BJ (cell line): Measurements from ENCODE around the gene GPR62. TPM values are rescaled to one million over a fixed set of nuclear protein-coding genes. Genes with fewer than 3 reads are reported as not detected.

ENCODE experiments used
- CTCF ChIA-PET: fragments of 350-600 bp; formaldehyde crosslinking; extraction: SDS; loops from one replicate; lab custom pipeline; 2021; ENCODE audit warnings: antibody characterized with exemption, inconsistent platforms; lab: Yijun Ruan, JAX
- POLR2A ChIA-PET: fragments of 300-600 bp; sonication (Branson Sonifier 250); formaldehyde crosslinking; extraction: SDS; loops from one replicate; lab custom pipeline; 2021; ENCODE audit warnings: antibody characterized with exemption; lab: Charles Lee
- DNase-seq: peaks from one replicate; pipeline ENCODE4 v3.0.0-alpha.2; 2011; ENCODE audit warnings: low read depth
- H3K27me3 ChIP-seq: 2 replicates; pipeline ENCODE4 v1.6.0; 2011; ENCODE audit warnings: low read length; ENCODE audit not compliant: control insufficient read depth, insufficient read depth
- H3K36me3 ChIP-seq: 2 replicates; pipeline ENCODE4 v1.5.1; 2011; ENCODE audit warnings: low read length; ENCODE audit not compliant: control insufficient read depth, insufficient read depth
- H3K4me3 ChIP-seq: 2 replicates; pipeline ENCODE4 v1.5.1; 2011; ENCODE audit warnings: low read depth, mild to moderate bottlenecking, control low read depth, low read length
- polyA plus RNA-seq: library from polyadenylated mRNA; depleted of rRNA; stranded (reverse); fragments of >200 nt; gene quantifications from 2 replicates; pipeline ENCODE4 v1.2.3, GENCODE V29; 2011
- TF ChIP-seq, protein P1 (sequence below): IDR thresholded peaks from 2 replicates; pipeline ENCODE4 v1.5.1; 2011; ENCODE audit warnings: low read depth, mild to moderate bottlenecking, control low read depth, inconsistent platforms, low read length, moderate library complexity; ENCODE audit not compliant: insufficient read depth

Gene GPR62
- polyA plus RNA-seq, 1 experiment = not detected

DNA sequence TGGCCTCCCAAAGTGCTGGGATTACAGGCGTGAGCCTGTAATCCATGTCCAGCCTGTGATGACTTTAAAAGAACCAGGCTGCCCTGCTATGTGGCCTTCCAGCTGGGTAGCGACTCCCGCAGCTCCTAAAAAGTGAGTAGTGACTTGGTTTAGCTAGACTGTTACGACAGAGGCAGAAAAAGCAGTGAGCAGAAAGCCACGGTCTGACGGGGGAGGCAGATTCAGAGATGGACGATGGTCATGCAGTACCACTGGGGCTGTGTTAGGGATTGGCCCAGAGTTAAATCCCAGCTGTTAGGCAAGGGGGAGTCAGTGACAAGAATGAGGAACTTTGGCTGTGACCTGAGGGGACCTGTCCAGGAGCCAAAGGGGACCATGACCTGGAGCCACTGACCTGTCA is 43.6 kb downstream of the GPR62 start:
- H3K4me3 ChIP-seq = no peak overlapping the region
- H3K27me3 ChIP-seq = no peaks in the 10 kb centered on the region
- DNase-seq = no peak
- CTCF ChIA-PET = interaction anchor here (0.6 to 2.3 kb wide), 5 partner anchors 55 to 336 kb away, joined by 3 to 9 read pairs (median 4); partner anchors contain the start of genes PARP3 and RRP9
- TF ChIP-seq, protein P1, sequence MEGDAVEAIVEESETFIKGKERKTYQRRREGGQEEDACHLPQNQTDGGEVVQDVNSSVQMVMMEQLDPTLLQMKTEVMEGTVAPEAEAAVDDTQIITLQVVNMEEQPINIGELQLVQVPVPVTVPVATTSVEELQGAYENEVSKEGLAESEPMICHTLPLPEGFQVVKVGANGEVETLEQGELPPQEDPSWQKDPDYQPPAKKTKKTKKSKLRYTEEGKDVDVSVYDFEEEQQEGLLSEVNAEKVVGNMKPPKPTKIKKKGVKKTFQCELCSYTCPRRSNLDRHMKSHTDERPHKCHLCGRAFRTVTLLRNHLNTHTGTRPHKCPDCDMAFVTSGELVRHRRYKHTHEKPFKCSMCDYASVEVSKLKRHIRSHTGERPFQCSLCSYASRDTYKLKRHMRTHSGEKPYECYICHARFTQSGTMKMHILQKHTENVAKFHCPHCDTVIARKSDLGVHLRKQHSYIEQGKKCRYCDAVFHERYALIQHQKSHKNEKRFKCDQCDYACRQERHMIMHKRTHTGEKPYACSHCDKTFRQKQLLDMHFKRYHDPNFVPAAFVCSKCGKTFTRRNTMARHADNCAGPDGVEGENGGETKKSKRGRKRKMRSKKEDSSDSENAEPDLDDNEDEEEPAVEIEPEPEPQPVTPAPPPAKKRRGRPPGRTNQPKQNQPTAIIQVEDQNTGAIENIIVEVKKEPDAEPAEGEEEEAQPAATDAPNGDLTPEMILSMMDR = no peak
- H3K36me3 ChIP-seq = peaks cover 9% of the 10 kb centered on the region
- POLR2A ChIA-PET = no interaction called here

DNA sequence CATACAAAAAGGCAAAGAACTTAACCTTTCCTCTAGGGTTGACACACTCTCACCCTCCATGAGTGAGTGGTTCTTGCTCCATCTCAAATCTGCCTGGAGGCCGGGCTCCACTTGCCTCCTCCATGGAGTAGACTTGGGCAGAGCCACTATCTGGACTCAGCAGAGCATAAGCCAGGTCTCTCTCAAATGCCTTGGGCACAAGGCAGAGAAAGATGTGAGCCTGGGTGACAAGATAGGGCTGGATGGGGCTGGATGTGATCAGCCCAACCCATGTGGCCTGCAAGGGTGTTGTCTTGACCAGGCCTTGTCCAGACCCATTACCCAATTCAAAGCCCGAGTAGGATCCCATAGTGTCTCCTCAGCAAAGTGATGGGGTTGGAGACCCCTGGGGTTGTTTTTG is 44.7 kb downstream of the GPR62 start:
- CTCF ChIA-PET = interaction anchor here (1.7 to 6.4 kb wide), 3 partner anchors 58 to 143 kb away, joined by 7 to 356 read pairs (median 54); partner anchors contain the start of genes PARP3 and RRP9

DNA sequence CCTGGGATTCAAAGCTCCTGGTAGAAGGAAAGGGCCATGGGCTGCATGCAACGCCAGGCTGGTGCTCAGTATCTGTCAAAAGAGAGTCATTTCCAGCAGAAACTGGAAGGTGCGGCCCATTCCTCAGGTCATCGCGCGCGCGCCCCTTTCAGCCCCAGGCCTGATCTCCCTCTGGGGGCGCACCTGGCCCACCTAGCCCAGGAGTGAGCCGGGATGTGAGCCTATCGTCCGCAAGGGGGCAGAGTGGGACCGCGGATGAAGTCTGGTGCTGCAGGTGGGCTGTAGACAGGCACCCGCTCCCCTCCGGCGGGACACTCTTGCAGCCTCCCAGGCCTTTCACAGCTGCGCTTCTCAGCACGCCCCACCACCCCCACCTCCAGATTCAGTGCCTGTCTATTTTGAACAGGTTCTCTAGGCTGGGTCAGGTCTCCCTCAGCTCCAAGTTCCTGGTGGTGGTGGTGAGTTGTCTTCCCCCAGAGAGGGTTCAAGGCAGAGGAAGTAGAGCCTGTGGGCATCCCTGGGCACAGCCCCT is 46.3 kb downstream of the GPR62 start:
- DNase-seq = no peak
- CTCF ChIA-PET = interaction anchor here (0.6 to 8.0 kb wide), 31 partner anchors 9 to 362 kb away, joined by 3 to 356 read pairs (median 4); partner anchors contain the start of genes ACY1, DUSP7, PARP3 and POC1A

More for the DNA sequence above, 44.7 kb downstream of the GPR62 start:
- TF ChIP-seq, protein P1 = no peak
- POLR2A ChIA-PET = no interaction called here
- H3K36me3 ChIP-seq = no peaks in the 10 kb centered on the region
- no peak for DNase-seq
- H3K4me3 ChIP-seq = no peak overlapping the region
- no peaks in the 10 kb centered on the region for H3K27me3 ChIP-seq

DNA sequence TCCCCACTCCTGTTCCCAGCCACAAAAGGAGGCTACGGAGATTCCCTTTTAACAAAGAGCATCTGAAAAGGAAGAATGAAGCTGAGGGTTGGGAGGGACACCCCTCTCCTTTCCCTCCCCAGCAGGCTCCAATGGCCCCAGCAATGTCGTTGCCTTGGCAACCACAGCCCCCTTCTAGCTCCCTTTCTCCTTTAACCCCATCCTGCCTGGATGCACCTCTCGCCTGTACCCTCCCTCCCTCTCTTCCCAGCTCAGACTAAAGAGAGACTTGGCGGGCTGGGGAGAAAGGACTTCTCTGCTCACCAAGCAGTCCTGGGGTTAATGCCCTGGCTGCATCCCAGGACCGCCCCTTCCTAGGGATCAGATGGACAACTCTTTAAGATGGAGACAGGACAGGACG is 47.6 kb downstream of the GPR62 start:
- no peak for DNase-seq
- Histone ChIP-seq H3K36me3 (no peaks in the 10 kb centered on the region), H3K27me3 (no peaks in the 10 kb centered on the region), H3K4me3 (no peak overlapping the region)
- ChIA-PET POLR2A (no interaction called here), CTCF (interaction anchor here (1.3 to 8.0 kb wide), 12 partner anchors 10 to 152 kb away, joined by 4 to 356 read pairs (median 10); partner anchors contain the start of genes DUSP7 and POC1A)
- TF ChIP-seq, protein P1 = no peak

More for the DNA sequence above, 46.3 kb downstream of the GPR62 start:
- H3K27me3 ChIP-seq = no peaks in the 10 kb centered on the region
- TF ChIP-seq, protein P1 = peak; percentile 96
- no peak overlapping the region for H3K4me3 ChIP-seq
- no peaks in the 10 kb centered on the region for H3K36me3 ChIP-seq
- POLR2A ChIA-PET = no interaction called here

DNA sequence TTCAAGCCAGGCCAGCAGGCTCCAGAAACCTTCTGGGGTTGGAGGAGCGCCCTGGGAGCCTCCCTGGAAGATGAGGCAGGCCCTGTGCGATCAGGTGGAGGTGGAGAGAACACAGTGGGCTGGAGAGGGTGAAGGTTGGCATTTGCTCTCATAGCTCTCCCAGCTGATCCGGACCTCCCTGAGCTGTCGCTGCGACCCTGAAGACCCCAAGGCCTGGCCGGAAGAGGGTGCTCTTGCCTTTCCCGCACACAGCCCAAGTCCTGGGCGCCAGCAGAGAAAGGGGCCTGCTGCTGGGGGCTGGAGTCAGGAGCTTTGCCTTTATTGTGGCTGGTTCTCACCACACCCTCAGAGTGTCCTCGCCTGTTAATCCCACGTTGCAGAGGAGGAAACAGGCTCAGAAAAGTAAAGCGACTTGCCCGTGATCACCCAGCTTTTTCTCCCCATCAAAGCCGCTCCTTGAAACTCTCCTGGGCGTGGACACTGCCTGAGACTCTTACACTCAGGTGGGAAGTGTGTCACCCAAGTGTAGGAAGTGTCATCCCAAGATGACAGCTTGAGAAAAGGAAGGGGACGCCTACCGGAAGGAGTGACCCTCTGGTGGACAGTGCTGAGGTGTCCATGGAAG is 49.1 kb downstream of the GPR62 start:
- no peak overlapping the region for H3K4me3 ChIP-seq
- POLR2A ChIA-PET = no interaction called here
- TF ChIP-seq, protein P1 = peak; percentile 80
- DNase-seq = no peak
- no peaks in the 10 kb centered on the region for H3K27me3 ChIP-seq
- CTCF ChIA-PET = interaction anchor here (0.6 to 8.0 kb wide), 41 partner anchors 8 to 444 kb away, joined by 3 to 356 read pairs (median 4); partner anchors contain the start of genes DUSP7, PARP3, POC1A and RPL29
- no peaks in the 10 kb centered on the region for H3K36me3 ChIP-seq
